ENCODE measurements around the gene PALS1.

- TF ChIP-seq POLR2A (IDR thresholded peaks at IDR 0.05; ENCODE audit: low read length) (no peak), GATA1 (IDR thresholded peaks at IDR 0.05; ENCODE audit: low read depth, low read length) (no peak)
Observed at GRCh38 chr14:67207810-67208209, 33.4 kb upstream of the PALS1 start.
